ENCODE measurements around the gene ASIC2.

- no peak for TF ChIP-seq CTCF (IDR thresholded peaks at IDR 0.05; ENCODE audit: low read depth, low read length, poor library complexity, severe bottlenecking)
- TF ChIP-seq EZH2phosphoT487 (IDR thresholded peaks at IDR 0.05; ENCODE audit: borderline replicate concordance, low read length): no peak
Measured at GRCh38 chr17:33112763-33113162, 180.3 kb downstream of the ASIC2 start.
